SK-N-SH (cell line): ENCODE results near the gene SDK1. TPM values are rescaled to one million over a fixed set of nuclear protein-coding genes. Genes with fewer than 3 reads are reported as not detected.

ENCODE experiments used
- CTCF ChIA-PET: fragments of 300-600, 350-600 bp; formaldehyde crosslinking; extraction: SDS; loops from one replicate; lab custom pipeline; 2021; lab: Yijun Ruan, JAX
- POLR2A ChIA-PET: fragments of 350-600 bp; sonication (Branson Sonifier 250); formaldehyde crosslinking; extraction: SDS; loops from one replicate; lab custom pipeline; 2020; ENCODE audit warnings: antibody characterized with exemption, inconsistent platforms; lab: Yijun Ruan, JAX
- DNase-seq: peaks from one replicate; pipeline ENCODE4 v3.0.0; 2012
- H2AFZ ChIP-seq: fragments of 200-600 bp; sonication (generic); 2 replicates; pipeline ENCODE4 v1.8.1; 2016; ENCODE audit warnings: antibody characterized with exemption, mild to moderate bottlenecking, low read depth
- H3F3A ChIP-seq: fragments of 200-600 bp; sonication (generic); replicated peaks from 2 replicates; pipeline ENCODE3; 2016; ENCODE audit warnings: antibody characterized with exemption, mild to moderate bottlenecking; ENCODE audit not compliant: insufficient read depth
- H3K27ac ChIP-seq, 2 experiments: fragments of 200-500 bp in 1 of 2; fragments of 200-600 bp in 1 of 2; sonication (Bioruptor generic) in 1 of 2; sonication (generic), shearing (Covaris generic) in 1 of 2; 2 replicates each; pipeline versions ENCODE4 v1.5.1 to v1.6.1; 2014 to 2016; ENCODE audit warnings: low read depth in 2 of 2, inconsistent platforms in 1 of 2, low read length in 1 of 2, mild to moderate bottlenecking in 1 of 2, mixed read lengths in 1 of 2
- H3K27me3 ChIP-seq: fragments of 200-600 bp; sonication (generic), shearing (Covaris generic); 2 replicates; pipeline ENCODE4 v1.6.1; 2016; ENCODE audit warnings: mixed run types; ENCODE audit not compliant: insufficient read depth
- H3K36me3 ChIP-seq, 2 experiments: fragments of 200-500 bp in 1 of 2; fragments of 200-600 bp in 1 of 2; sonication (Bioruptor generic) in 1 of 2; sonication (generic) in 1 of 2; replicated peaks in 1 of 2; 2 replicates each; pipeline versions ENCODE3 to v1.5.1; 2014 to 2016; ENCODE audit warnings: low read length in 1 of 2, mild to moderate bottlenecking in 1 of 2; ENCODE audit not compliant: insufficient read depth in 2 of 2, control insufficient read depth in 1 of 2
- H3K4me1 ChIP-seq, 2 experiments: fragments of 200-500 bp in 1 of 2; fragments of 200-600 bp in 1 of 2; sonication (Bioruptor generic) in 1 of 2; sonication (generic), shearing (Covaris generic) in 1 of 2; 2 replicates each; pipeline versions ENCODE4 v1.5.1 to v1.6.1; 2014 to 2016; ENCODE audit warnings: low read depth in 1 of 2, low read length in 1 of 2, mixed run types in 1 of 2; ENCODE audit not compliant: insufficient read depth in 2 of 2, control insufficient read depth in 1 of 2
- H3K4me2 ChIP-seq: fragments of 200-600 bp; sonication (generic), shearing (Covaris generic); 2 replicates; pipeline ENCODE4 v1.6.1; 2017; ENCODE audit warnings: mixed run types
- H3K4me3 ChIP-seq, 2 experiments: fragments of 200-500 bp in 1 of 2; fragments of 200-600 bp in 1 of 2; sonication (Bioruptor generic) in 1 of 2; sonication (generic), shearing (Covaris generic) in 1 of 2; 2 replicates each; pipeline versions ENCODE4 v1.5.1 to v1.8.1; 2014 to 2016; ENCODE audit warnings: low read depth in 2 of 2, inconsistent platforms in 1 of 2, low read length in 1 of 2, mild to moderate bottlenecking in 1 of 2, mixed read lengths in 1 of 2, moderate library complexity in 1 of 2
- H3K79me2 ChIP-seq: fragments of 200-600 bp; sonication (generic); 2 replicates; pipeline ENCODE4 v1.8.1; 2017; ENCODE audit warnings: mild to moderate bottlenecking; ENCODE audit not compliant: insufficient read depth
- H3K9ac ChIP-seq: fragments of 200-600 bp; sonication (generic); 2 replicates; pipeline ENCODE4 v1.6.1; 2017; ENCODE audit warnings: mixed run types
- H3K9me2 ChIP-seq: fragments of 200-600 bp; sonication (generic); 2 replicates; pipeline ENCODE4 v1.6.1; 2017; ENCODE audit warnings: mixed run types
- H3K9me3 ChIP-seq: fragments of 200-600 bp; sonication (generic); 2 replicates; pipeline ENCODE4 v1.6.1; 2017; ENCODE audit warnings: mixed run types, mild to moderate bottlenecking, moderate library complexity
- H4K20me1 ChIP-seq: fragments of 200-600 bp; sonication (generic); 2 replicates; pipeline ENCODE4 v1.6.1; 2017; ENCODE audit warnings: mild to moderate bottlenecking, mixed run types; ENCODE audit not compliant: insufficient read depth
- CTCF ChIP-seq: fragments of 200-600 bp; sonication (generic); IDR thresholded peaks from 2 replicates; pipeline ENCODE4 v1.6.1; 2017; ENCODE audit warnings: antibody characterized with exemption, mild to moderate bottlenecking, moderate library complexity
- EP300 ChIP-seq, 2 experiments: IDR thresholded peaks; 2 replicates each; pipeline versions ENCODE4 v1.4.0 to v1.6.1; 2012; ENCODE audit warnings: borderline replicate concordance in 1 of 2, low read depth in 1 of 2, low read length in 1 of 2
- EZH2phosphoT487 ChIP-seq: fragments of 200-600 bp; sonication (generic); IDR thresholded peaks from 2 replicates; pipeline ENCODE4 v1.6.1; 2017; ENCODE audit warnings: low read depth, mixed run types, mild to moderate bottlenecking, antibody characterized with exemption, moderate library complexity, borderline replicate concordance
- FOSL2 ChIP-seq: IDR thresholded peaks from 2 replicates; pipeline ENCODE4 v1.4.0; 2012; ENCODE audit warnings: low read depth, mild to moderate bottlenecking, moderate library complexity, borderline replicate concordance
- FOXM1 ChIP-seq: IDR thresholded peaks from 2 replicates; pipeline ENCODE4 v1.4.0; 2012; ENCODE audit warnings: low read depth, mild to moderate bottlenecking
- GATA2 ChIP-seq: sonication (generic); formaldehyde crosslinking; IDR thresholded peaks from 2 replicates; pipeline ENCODE4 v1.5.0; 2020; ENCODE audit warnings: mild to moderate bottlenecking, missing genetic modification reagents
- IRF3 ChIP-seq: fragments of 150-350 bp; IDR thresholded peaks from 2 replicates; pipeline ENCODE4 v1.6.1; 2016; ENCODE audit warnings: mild to moderate bottlenecking, low read depth, low read length
- JUND ChIP-seq: IDR thresholded peaks from 2 replicates; pipeline ENCODE4 v1.4.0; 2012
- MEF2A ChIP-seq: IDR thresholded peaks from 2 replicates; pipeline ENCODE4 v1.4.0; 2012; ENCODE audit warnings: low read depth, borderline replicate concordance
- POLR2AphosphoS5 ChIP-seq: IDR thresholded peaks from 2 replicates; pipeline ENCODE4 v1.6.1; 2012; ENCODE audit warnings: low read depth, low read length
- RAD21 ChIP-seq: IDR thresholded peaks from 2 replicates; pipeline ENCODE4 v1.6.1; 2012; ENCODE audit warnings: mild to moderate bottlenecking, low read length
- RCOR1 ChIP-seq: fragments of 150-350 bp; IDR thresholded peaks from 2 replicates; pipeline ENCODE4 v1.6.1; 2017; ENCODE audit warnings: antibody characterized with exemption, low read length
- REST ChIP-seq: IDR thresholded peaks from 2 replicates; pipeline ENCODE4 v1.6.1; 2012; ENCODE audit warnings: mild to moderate bottlenecking, low read depth, low read length, moderate library complexity
- TCF12 ChIP-seq: IDR thresholded peaks from 2 replicates; pipeline ENCODE4 v1.4.0; 2012
- YY1 ChIP-seq: IDR thresholded peaks from 2 replicates; pipeline ENCODE4 v1.4.0; 2012; ENCODE audit warnings: low read depth, mild to moderate bottlenecking
- ZBTB33 ChIP-seq: IDR thresholded peaks from 2 replicates; pipeline ENCODE4 v1.4.0; 2012; ENCODE audit warnings: low read depth, borderline replicate concordance
- WGBS: methylation state at CpG from one replicate; pipeline ENCODE4 v1.1.6; 2017; ENCODE audit warnings: low lambda C conversion rate; 5-methylcytosine and 5-hydroxymethylcytosine counted together
- polyA plus RNA-seq, 3 experiments: library from polyadenylated mRNA; depleted of rRNA; stranded (reverse); fragments of >200 nt; gene quantifications; 2 replicates each; pipeline ENCODE4 v1.2.3, GENCODE V29; 2012

The SDK1 gene
- polyA plus RNA-seq, 1 of the 3 experiments (the other 2 are of a cell fraction): 1.2 TPM

GRCh38 chr7:4119848-4120247 is 818.8 kb downstream of the SDK1 start:
- Histone ChIP-seq H3K9me3 (0 out of 2 replicates have a peak, but pooled peaks cover 7% of the 10 kb centered on the region), H3K4me3 (no peak overlapping the region), H3K4me1 (no peaks in the 10 kb centered on the region), H3K36me3 (no peaks in the 10 kb centered on the region), H4K20me1 (no peaks in the 10 kb centered on the region), H3K9ac (no peak overlapping the region), H3K79me2 (no peaks in the 10 kb centered on the region), H3K9me2 (no peaks in the 10 kb centered on the region), H3K27ac (no peak overlapping the region), H3K4me2 (no peak overlapping the region), H3K27me3 (no peaks in the 10 kb centered on the region), H2AFZ (no peak overlapping the region)
- WGBS: 46% methylated on average over 3 of the region's 3 CpGs
- ChIA-PET POLR2A (no interaction called here), CTCF (interaction anchor here (1.2 kb wide), 1 partner anchor 17 kb away, joined by 5 read pairs; no protein-coding TSS in a partner anchor)
- DNase-seq: no peak
- TF ChIP-seq ZBTB33 (no peak), YY1 (no peak), CTCF (no peak), IRF3 (no peak), EP300 (IDR thresholded peaks at IDR 0.05; ENCODE audit: borderline replicate concordance in 1 of 2, low read depth in 1 of 2, low read length in 1 of 2) (no peak), GATA2 (CRISPR knock-in tag) (no peak), TCF12 (no peak), RAD21 (no peak), JUND (no peak), FOSL2 (no peak), MEF2A (no peak), FOXM1 (no peak)
- TF ChIP-seq, all 33 proteins: peak for 0
- H3F3A ChIP-seq: no peaks in the 10 kb centered on the region

- no peaks in the 10 kb centered on the region for H3K9me2 ChIP-seq
- no peaks in the 10 kb centered on the region for H3K36me3 ChIP-seq
- no peak overlapping the region for H3K27ac ChIP-seq
- H3K4me3 ChIP-seq: no peak overlapping the region
- no peaks in the 10 kb centered on the region for H3K79me2 ChIP-seq
- H3K9me3 ChIP-seq: 0 out of 2 replicates have a peak, but pooled peaks cover 7% of the 10 kb centered on the region
- DNase-seq: no peak
- peaks cover 0 to 2% of the 10 kb centered on the region in 2 experiments; a peak in 1 of 4 replicates for H3K4me1 ChIP-seq
- no peaks in the 10 kb centered on the region for H3F3A ChIP-seq
- H3K27me3 ChIP-seq: no peaks in the 10 kb centered on the region
- H3K9ac ChIP-seq: no peak overlapping the region
- ChIA-PET POLR2A (no interaction called here), CTCF (interaction anchor here (0.9 to 1.4 kb wide), 3 partner anchors 14 to 16 kb away, joined by 3 to 4 read pairs (median 3); no protein-coding TSS in a partner anchor)
- H2AFZ ChIP-seq: no peak overlapping the region
- H4K20me1 ChIP-seq: no peaks in the 10 kb centered on the region
- WGBS: 37% methylated on average over 2 of the region's 2 CpGs
- H3K4me2 ChIP-seq: no peak overlapping the region
- TF ChIP-seq ZBTB33 (no peak), EZH2phosphoT487 (no peak), RAD21 (no peak), POLR2AphosphoS5 (no peak), MEF2A (no peak), GATA2 (CRISPR knock-in tag) (no peak), FOXM1 (no peak), REST (no peak), RCOR1 (no peak), EP300 (IDR thresholded peaks at IDR 0.05; ENCODE audit: borderline replicate concordance in 1 of 2, low read depth in 1 of 2, low read length in 1 of 2) (no peak)
These were observed 822.3 kb downstream of the SDK1 start for GRCh38 chr7:4123346-4123745.
